Hepatocyte (in vitro differentiated cells): ENCODE data around the gene PPP3CA.

ENCODE experiments used
- EZH2 ChIP-seq: fragments of 200-600 bp; sonication (generic); IDR thresholded peaks from 2 replicates; pipeline ENCODE4 v1.6.1; 2016; ENCODE audit warnings: antibody characterized with exemption, mild to moderate bottlenecking, borderline replicate concordance
- TF ChIP-seq, protein P1 (sequence below): fragments of 200-600 bp; sonication (generic); IDR thresholded peaks from 2 replicates; pipeline ENCODE4 v1.5.1; 2016; ENCODE audit warnings: antibody characterized with exemption, mild to moderate bottlenecking; ENCODE audit not compliant: poor library complexity

- TF ChIP-seq, protein P1, sequence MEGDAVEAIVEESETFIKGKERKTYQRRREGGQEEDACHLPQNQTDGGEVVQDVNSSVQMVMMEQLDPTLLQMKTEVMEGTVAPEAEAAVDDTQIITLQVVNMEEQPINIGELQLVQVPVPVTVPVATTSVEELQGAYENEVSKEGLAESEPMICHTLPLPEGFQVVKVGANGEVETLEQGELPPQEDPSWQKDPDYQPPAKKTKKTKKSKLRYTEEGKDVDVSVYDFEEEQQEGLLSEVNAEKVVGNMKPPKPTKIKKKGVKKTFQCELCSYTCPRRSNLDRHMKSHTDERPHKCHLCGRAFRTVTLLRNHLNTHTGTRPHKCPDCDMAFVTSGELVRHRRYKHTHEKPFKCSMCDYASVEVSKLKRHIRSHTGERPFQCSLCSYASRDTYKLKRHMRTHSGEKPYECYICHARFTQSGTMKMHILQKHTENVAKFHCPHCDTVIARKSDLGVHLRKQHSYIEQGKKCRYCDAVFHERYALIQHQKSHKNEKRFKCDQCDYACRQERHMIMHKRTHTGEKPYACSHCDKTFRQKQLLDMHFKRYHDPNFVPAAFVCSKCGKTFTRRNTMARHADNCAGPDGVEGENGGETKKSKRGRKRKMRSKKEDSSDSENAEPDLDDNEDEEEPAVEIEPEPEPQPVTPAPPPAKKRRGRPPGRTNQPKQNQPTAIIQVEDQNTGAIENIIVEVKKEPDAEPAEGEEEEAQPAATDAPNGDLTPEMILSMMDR: no peak
- TF ChIP-seq EZH2: no peak
Observed at GRCh38 chr4:101328063-101328602, 19.2 kb downstream of the PPP3CA start.
